Iris pigment epithelial cell (primary cell): ENCODE data around the gene TBRG4.
"Not testable (repeated sequence)": the region's sequence is repeated elsewhere in the genome, so short reads cannot be mapped to it uniquely, and the experiment has no call there.

Experiments
- DNase-seq: peaks from one replicate; pipeline ENCODE4 v3.0.0-alpha.2; 2011; ENCODE audit warnings: low read depth

Gene TBRG4

GRCh38 chr7:45111298-45112223 is at the start of gene TBRG4:
TSS of gene TBRG4 (minus strand) at chr7:45111697. CDS start at chr7:45109237, 2,460 bp downstream.
- peak; percentile 95 for DNase-seq

- no peak for DNase-seq
Measured at GRCh38 chr7:45161138-45161537, 49.6 kb upstream of the TBRG4 start.

GRCh38 chr7:45160417-45160881 is 49.0 kb upstream of the TBRG4 start:
- no peak for DNase-seq

- no peak for DNase-seq
Measured at GRCh38 chr7:45159296-45159695, 47.8 kb upstream of the TBRG4 start.

- DNase-seq, result no peak
Measured at GRCh38 chr7:45158471-45158870, 47.0 kb upstream of the TBRG4 start.

GRCh38 chr7:45157653-45158401 is 46.3 kb upstream of the TBRG4 start, which contains the start of gene RAMP3:
TSS of gene RAMP3 (plus strand) at chr7:45157791. CDS start at chr7:45157829, 38 bp downstream.
- no peak for DNase-seq

- no peak for DNase-seq
Measured at GRCh38 chr7:45157286-45157652, 45.8 kb upstream of the TBRG4 start.

GRCh38 chr7:45156516-45157272 is 45.2 kb upstream of the TBRG4 start:
- DNase-seq, result no peak

- DNase-seq, result no peak
Measured at GRCh38 chr7:45155941-45156340, 44.4 kb upstream of the TBRG4 start.

GRCh38 chr7:45155357-45155900 is 43.9 kb upstream of the TBRG4 start:
- DNase-seq, result no peak

GRCh38 chr7:45153861-45154260 is 42.4 kb upstream of the TBRG4 start:
- DNase-seq, result not testable (repeated sequence)

- no peak for DNase-seq
Measured at GRCh38 chr7:45153233-45153632, 41.7 kb upstream of the TBRG4 start.

- DNase-seq, result no peak
Measured at GRCh38 chr7:45151967-45152366, 40.5 kb upstream of the TBRG4 start.

- no peak for DNase-seq
Measured at GRCh38 chr7:45151131-45151684, 39.7 kb upstream of the TBRG4 start.

- no peak for DNase-seq
Measured at GRCh38 chr7:45150199-45150598, 38.7 kb upstream of the TBRG4 start.

GRCh38 chr7:45149606-45150005 is 38.1 kb upstream of the TBRG4 start:
- no peak for DNase-seq

GRCh38 chr7:45148653-45148973 is 37.1 kb upstream of the TBRG4 start:
- DNase-seq, result no peak

GRCh38 chr7:45147858-45148652 is 36.6 kb upstream of the TBRG4 start:
- no peak for DNase-seq

GRCh38 chr7:45146531-45147379 is 35.3 kb upstream of the TBRG4 start:
- DNase-seq, result no peak

- no peak for DNase-seq
Measured at GRCh38 chr7:45145881-45146280, 34.4 kb upstream of the TBRG4 start.
